GM21423 (cell line): Measurements from ENCODE around the gene ATXN10.

Source experiments
- ATAC-seq: cut with Tn5 transposase; IDR thresholded peaks from one replicate; pipeline ENCODE4 v1.9.1; 2021; ENCODE audit warnings: mild to moderate bottlenecking, moderate library complexity; ENCODE audit not compliant: unreplicated experiment

The ATXN10 gene

DNA sequence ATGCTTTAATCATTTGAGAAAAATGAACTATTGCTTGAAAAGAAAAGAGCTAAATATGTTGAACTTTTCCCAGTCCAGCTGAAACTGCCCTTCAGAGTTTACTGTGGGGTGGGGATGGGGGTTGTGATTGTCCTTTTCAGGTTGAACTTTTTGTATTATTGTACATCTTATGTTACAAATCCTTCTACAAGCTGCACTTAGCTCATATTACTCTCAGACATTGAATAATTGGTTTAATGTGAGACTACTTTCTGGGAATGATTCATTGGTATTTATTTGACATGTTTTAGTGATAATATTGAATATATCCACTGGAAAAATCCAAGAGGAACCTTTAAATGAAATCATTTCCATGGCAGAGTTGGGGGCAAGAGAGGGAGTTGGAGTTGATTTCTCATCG, 84.9 kb downstream of the ATXN10 start:
- no peak for ATAC-seq

DNA sequence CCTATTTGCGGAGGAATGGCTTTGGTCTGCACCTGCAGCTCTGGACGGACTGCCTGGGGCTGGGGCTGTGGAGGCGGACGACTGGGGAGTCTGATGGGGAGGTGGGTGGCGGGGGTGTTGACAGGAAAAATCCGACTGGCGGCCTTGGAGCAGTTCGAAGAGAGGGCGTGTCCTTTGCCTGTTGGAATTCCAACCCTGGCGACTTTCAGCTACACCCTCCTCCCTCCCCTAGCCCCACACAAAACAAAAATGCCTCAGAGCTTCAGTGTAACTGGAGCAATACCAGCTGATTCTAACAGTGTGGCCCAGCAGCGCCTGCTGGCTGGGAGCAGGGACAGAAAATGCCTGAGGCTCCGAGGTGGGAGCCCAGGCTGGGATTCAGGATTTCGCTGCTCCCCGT, 85.4 kb downstream of the ATXN10 start:
- no peak for ATAC-seq

DNA sequence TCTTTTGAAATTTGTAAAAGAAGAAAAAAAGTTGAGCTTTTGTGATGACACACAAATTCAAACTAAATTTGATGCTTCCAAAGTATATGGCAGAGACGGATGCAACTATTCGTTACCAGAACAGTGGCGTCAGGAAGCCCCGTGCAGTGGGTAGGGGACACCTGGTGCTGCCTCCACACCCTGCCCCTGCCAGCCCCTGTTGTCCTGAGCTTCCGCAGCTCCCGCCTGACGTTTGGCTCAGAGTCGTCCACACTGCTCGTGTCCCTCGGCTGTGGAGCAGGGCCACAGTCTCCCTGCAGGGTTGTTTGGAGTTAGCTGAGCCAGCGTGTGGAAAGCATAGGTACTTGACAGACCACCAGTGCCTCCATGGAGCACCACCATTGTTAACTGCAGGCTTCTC, 86.3 kb downstream of the ATXN10 start:
- ATAC-seq: no peak

DNA sequence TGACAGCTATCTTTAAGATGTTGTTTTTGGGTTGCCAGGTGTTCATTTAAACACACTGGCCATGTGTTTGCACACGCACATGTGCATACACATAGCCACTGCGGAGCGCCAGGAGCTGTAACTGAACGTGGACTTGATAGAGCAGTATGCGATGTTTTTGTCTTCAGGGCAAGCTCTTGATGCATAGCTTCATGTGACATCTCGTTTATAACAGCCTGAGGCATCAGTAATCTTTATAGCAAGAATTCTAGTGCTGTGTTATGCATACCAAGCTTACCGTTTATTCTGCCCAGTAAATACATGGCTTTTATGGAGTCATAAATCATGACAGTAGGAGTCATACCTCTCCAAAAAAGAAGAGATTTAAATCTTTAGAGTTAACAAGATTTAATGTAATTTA, 87.0 kb downstream of the ATXN10 start:
- no peak for ATAC-seq

DNA sequence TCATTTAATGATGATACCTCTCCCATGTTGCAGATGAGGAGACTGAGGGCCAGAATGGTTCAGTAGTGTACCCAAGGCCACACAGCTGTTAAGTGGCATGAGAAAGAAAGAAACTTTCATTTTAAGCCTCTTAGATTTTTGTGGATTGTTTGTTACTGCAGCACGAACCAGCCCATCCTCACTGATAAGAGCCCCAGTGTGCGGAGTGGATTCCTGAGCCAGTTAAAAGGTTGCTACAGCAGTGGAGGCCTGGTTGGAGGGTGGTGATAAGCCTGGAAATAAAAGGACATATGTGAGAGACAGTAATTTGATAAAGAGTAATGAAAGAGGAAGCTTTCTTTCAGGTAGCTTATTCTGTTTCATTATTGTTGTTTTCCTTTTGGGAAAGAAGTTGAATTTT, 89.0 kb downstream of the ATXN10 start:
- ATAC-seq: no peak

DNA sequence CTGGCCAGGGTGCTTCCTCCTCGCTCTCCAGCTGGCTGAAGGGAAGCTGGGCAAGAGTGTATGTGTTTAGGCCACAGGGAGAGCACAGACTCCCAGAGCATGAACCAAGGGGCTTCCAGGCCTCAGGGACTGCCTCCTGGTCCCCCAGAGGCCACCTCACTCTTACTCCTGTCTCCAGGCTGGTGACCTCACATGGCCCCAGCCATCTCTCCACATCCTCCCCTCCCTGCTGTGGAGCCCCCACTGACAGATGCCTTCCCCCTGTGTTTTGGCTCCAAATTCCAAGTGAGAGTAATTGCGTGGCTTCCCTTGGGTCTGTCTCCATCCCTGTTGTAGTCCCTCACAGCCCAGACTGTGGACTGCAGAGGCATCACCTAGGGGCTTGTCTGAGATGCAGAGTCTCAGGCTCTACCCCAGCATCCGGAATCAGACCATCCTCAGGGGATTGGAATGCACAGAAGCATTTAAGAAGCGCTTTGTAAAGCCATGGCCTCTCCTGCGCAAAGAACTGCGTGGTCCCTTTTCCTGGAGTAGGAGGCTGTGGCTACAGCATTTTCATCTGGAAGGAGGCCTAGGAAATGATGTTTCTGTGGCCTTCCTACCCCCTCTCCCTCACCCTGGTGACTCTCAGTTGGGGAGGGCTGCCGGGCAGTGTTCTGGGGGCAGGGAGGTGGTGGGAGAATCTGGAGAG, 91.1 kb downstream of the ATXN10 start:
- no peak for ATAC-seq

DNA sequence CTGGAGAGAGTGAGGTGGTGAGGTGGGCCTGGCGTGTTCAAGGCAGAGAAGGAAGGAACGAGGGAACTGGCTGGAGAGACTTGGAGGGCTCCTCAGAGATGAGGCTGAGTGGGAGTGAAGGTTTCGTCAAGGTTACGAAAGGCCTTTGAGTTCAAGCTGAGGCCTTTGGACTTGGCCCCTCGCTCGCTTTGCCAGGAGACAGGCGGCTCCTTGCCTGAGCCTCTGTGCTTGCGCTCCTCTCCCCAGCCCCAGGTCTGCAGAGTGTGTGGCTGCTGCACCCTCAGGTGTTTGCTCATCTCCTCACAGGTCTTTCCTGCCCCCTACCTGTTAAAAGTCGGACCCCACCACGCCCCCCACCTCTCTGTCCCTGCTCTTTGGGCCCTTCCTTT, 91.6 kb downstream of the ATXN10 start:
- no peak for ATAC-seq

- no peak for ATAC-seq
Measured at GRCh38 chr22:45768490-45768889, 96.9 kb downstream of the ATXN10 start.

DNA sequence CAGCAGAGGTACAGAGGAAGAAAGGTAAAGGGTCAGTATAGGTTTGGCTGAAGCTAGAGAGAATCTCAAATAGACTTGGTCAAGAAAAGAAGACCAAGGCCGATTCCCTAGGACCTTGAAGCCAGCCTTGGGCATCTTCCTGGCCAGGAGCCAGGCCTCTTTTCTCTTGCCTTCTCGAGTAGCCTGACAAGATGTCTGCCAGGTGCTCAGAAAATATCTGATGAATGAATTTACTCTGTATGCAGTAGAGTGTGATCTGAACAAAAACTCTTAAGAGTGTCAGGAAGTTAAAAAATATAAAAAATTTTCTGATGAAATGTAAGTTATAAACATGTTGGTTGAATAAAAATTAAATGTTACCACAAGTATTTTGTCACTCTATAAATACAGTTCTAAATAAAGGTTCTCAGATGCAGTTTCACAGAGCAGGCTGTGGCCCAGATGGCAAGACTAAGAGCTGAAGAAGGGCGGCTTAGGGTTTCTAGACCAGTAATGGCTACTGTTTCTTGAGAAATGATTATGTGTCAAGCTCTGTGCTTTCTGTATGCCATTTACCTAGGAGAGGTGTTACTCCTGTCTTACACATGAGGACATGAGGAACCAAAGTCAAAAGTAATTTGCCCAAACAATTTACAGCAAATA, 98.1 kb downstream of the ATXN10 start:
- no peak for ATAC-seq

- no peak for ATAC-seq
Measured at GRCh38 chr22:45770506-45770905, 98.9 kb downstream of the ATXN10 start.

- no peak for ATAC-seq
Measured at GRCh38 chr22:45771057-45771456, 99.4 kb downstream of the ATXN10 start.

DNA sequence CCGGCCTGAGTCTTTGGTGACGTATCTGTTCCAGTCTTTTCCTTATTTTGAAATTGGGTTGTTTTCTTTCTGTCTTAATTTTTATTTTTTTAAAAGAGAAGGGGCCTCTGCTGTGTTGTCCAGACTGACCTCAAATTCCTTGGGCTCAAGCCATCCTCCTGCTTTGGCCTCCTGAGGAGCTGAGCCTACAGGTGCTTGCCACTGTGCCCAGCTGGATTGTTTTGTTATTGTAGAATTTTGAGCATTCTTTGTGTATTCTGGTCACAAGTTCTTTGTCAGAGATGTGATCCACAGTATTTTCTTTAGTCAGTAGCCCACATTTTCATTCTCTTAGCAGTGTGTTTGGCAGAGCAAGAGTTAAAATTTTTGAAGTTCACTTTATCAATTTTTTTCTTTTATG, 100.1 kb downstream of the ATXN10 start:
- ATAC-seq: no peak

DNA sequence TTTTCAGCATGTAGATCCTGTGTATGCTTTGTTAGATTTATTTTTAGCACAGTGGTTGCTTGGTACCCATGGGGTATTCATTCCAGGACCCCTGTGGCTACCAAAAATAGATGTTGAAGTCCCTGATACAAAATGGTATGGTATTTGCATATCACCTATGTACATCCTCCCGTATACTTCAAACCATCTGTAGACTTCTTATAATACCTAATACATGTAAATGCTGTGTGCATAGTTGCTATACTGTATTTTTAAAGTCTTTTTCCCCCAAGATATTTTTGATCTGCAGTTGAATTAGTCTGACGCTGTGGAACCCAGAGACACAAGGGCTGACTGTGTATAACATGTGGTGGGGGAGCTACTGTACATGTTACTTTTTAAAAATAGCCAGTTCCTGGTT, 101.1 kb downstream of the ATXN10 start:
- ATAC-seq: no peak

- ATAC-seq: no peak
Measured at GRCh38 chr22:45774001-45774670, 102.5 kb downstream of the ATXN10 start.

DNA sequence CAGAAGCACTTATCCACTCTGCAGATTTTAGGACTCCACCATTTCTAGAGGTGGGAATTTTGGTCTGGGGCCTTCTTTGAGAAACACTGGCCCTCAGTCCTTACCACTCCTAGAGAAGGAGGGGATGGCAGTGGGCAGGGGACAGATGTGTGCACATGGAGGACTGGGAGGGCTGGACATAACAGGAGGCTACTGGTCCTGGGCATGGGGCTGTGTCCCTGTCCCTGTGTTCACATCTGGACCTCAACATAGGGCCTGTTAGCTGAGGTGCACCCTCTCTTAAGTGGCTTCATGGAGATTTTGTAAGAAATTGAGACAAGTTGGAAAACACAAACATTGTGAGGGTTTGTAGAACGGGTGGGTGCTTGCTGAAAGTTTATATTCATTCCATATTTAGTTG, 103.4 kb downstream of the ATXN10 start:
- ATAC-seq: no peak

DNA sequence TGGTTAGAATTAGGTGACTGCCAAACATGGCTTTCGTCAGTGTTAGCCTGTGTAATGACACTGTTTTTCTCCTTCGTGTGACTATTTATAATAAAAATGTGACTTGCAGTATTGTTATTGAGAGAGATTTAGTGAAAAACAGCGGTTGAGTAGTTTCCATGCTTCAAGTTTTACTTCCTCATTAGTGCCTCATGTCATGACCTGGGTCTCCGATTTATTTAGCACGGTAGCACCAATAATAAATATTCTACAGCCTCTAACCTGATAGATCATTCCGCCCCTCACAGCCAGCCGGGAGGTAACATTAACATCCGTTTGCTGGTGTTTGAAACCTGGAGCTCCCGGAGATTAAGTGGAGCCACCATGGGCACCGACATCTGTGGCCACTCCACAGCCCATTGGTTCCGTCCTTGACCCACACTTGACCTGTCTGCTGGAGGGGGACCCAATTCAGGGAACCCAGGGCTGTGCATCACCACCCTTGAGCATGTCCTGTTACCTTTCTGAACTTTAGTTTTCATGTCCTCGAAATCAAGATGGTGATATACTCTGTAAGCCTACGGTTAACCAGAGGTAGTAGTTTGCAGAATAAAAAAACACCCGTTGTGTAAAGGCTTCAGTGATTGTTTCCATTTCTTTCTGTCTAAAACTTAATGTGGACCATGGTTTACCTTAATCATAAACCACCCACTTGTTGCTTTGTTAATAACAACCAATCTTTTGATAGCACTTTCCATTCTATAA, 104.1 kb downstream of the ATXN10 start:
- peak; percentile 48 for ATAC-seq

DNA sequence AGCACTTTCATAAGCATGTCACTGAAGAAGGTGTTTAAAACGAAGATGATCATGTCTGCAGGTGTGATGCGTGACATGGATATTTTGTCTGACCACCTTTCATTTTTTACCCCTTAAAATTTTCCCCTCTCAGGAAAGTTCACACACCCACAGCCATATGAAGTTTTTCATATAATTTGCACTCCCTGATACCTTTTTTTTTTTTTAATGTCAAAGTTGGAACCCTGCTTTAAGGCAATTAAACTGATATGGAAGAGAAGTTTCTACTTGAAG, 104.6 kb downstream of the ATXN10 start:
- ATAC-seq: peak; percentile 10

- ATAC-seq: no peak
Measured at GRCh38 chr22:45777046-45777851, 105.6 kb downstream of the ATXN10 start.

- no peak for ATAC-seq
Measured at GRCh38 chr22:45777852-45778375, 106.3 kb downstream of the ATXN10 start.

DNA sequence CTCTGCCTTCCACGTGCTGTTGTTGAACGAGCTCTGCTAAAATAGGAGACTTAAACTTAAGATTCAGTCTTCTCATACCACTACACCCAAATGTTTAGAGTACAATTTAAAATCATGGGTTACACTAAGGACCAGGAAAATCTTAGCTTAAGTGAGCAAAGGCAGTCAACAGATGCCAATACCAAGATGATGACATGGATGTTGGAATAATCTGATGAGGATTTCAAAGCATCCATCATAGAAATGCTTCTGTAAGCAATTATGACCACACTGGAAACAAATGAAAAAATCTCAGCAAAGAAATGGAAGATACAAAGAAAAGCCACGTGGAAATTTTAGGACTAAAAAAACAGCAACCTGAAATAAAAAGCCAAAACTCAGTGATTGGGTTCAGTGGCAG, 109.8 kb downstream of the ATXN10 start:
- ATAC-seq: no peak

DNA sequence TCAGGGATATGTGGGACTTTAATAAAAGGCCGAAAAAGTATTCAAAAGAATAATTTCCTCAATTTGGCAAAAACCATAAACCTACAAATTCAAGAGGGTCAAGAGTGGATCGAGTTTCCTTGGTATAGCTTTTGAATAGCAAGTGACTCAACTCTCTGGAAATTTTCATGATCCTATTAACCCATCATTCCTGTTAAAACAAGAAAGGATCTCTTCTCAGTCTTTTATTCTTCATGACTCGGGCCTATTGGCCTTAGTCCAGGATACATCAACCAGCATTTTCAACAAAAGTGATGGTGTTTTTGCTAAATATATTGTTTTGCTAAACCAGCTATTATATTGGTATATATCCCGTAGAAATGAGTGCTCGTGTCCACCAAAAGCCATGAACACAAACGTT, 110.3 kb downstream of the ATXN10 start:
- ATAC-seq: no peak
